Tibial nerve (tissue), 4 donors: ENCODE results near the gene CDYL.

Experiments used
- CTCF ChIP-seq, 5 experiments: fragments of 200-600 bp in 3 of 5; fragments of 450-650 bp in 2 of 5; sonication (generic) in 3 of 5; IDR thresholded peaks; one replicate each; pipeline ENCODE4 v1.5.1; 2016 to 2019; ENCODE audit warnings: antibody characterized with exemption in 5 of 5, mild to moderate bottlenecking in 3 of 5, moderate library complexity in 2 of 5
- EP300 ChIP-seq, 2 donors: sonication (generic); formaldehyde crosslinking; IDR thresholded peaks; one replicate each; pipeline ENCODE4 v1.6.1; 2017; ENCODE audit warnings: antibody characterized with exemption in 2 of 2, mild to moderate bottlenecking in 1 of 2

- TF ChIP-seq CTCF (IDR thresholded peaks at IDR 0.05) (no peak), EP300 (IDR thresholded peaks at IDR 0.05) (no peak)
Observed at GRCh38 chr6:4852938-4853337, 76.7 kb downstream of the CDYL start.
